H1 (cell line): ENCODE data around the gene SLC6A18. TPM values are rescaled to one million over a fixed set of nuclear protein-coding genes. Genes with fewer than 3 reads are reported as not detected.

ENCODE experiments used
- CTCF ChIA-PET: fragments of 300-600 bp; sonication (Branson Sonifier 250); formaldehyde crosslinking; loops from one replicate; lab custom pipeline; 2021; ENCODE audit not compliant: partially characterized antibody; lab: Charles Lee
- POLR2A ChIA-PET: fragments of 300-600 bp; sonication (Branson Sonifier 250); formaldehyde crosslinking; loops from one replicate; lab custom pipeline; 2021; ENCODE audit warnings: inconsistent platforms; ENCODE audit not compliant: partially characterized antibody; lab: Charles Lee
- DNase-seq, 2 experiments: peaks; one replicate each; pipeline versions ENCODE4 v3.0.0 to v3.0.0-alpha.2; 2010 to 2022; ENCODE audit warnings: low spot score in 2 of 2, low read depth in 1 of 2, mixed read lengths in 1 of 2
- FAIRE-seq: peaks from 2 replicates; lab custom pipeline; 2011; peaks lifted over from hg19 to GRCh38; lab: Jason Lieb, UNC
- H2AFZ ChIP-seq: 2 replicates; pipeline ENCODE4 v1.8.1; 2012; ENCODE audit warnings: low read length, inconsistent platforms
- H2AK5ac ChIP-seq: 2 replicates; pipeline ENCODE4 v1.6.1; 2013; ENCODE audit warnings: low read depth, low read length
- H2BK120ac ChIP-seq: replicated peaks from 2 replicates; pipeline ENCODE3; 2013; ENCODE audit warnings: low read depth, low read length, inconsistent platforms
- H2BK12ac ChIP-seq: 2 replicates; pipeline ENCODE4 v1.6.1; 2013; ENCODE audit warnings: low read depth, low read length
- H2BK15ac ChIP-seq: 2 replicates; pipeline ENCODE4 v1.6.1; 2013; ENCODE audit warnings: low read length
- H2BK20ac ChIP-seq: 2 replicates; pipeline ENCODE4 v1.6.1; 2013; ENCODE audit warnings: low read length
- H2BK5ac ChIP-seq: 2 replicates; pipeline ENCODE4 v1.6.1; 2013; ENCODE audit warnings: low read depth, low read length
- H3K14ac ChIP-seq: 2 replicates; pipeline ENCODE4 v1.6.1; 2013; ENCODE audit warnings: inconsistent platforms; ENCODE audit not compliant: insufficient read length
- H3K18ac ChIP-seq: 2 replicates; pipeline ENCODE4 v1.6.1; 2013; ENCODE audit warnings: low read length; ENCODE audit errors: extremely low read depth
- H3K23ac ChIP-seq: 2 replicates; pipeline ENCODE4 v1.6.1; 2013; ENCODE audit warnings: inconsistent platforms; ENCODE audit not compliant: insufficient read length
- H3K23me2 ChIP-seq: 2 replicates; pipeline ENCODE4 v1.6.1; 2013; ENCODE audit warnings: low read depth, low read length
- H3K27ac ChIP-seq: 2 replicates; pipeline ENCODE4 v1.6.1; 2011; ENCODE audit warnings: low read depth, low read length, inconsistent platforms
- H3K27me3 ChIP-seq, 4 experiments: replicated peaks in 1 of 4; 1 replicate in 1 of 4; 2 replicates in 3 of 4; pipeline versions ENCODE4 v1.6.1 to v1.8.1; 2011 to 2013; ENCODE audit warnings: low read length in 3 of 4, mild to moderate bottlenecking in 3 of 4, inconsistent platforms in 2 of 4, mixed read lengths in 2 of 4, moderate library complexity in 1 of 4; ENCODE audit not compliant: control insufficient read depth in 3 of 4, insufficient read depth in 3 of 4; ENCODE audit errors: extremely low read depth in 1 of 4
- H3K36me3 ChIP-seq, 4 experiments: 2 replicates each; pipeline versions ENCODE4 v1.6.1 to v1.8.1; 2011 to 2013; ENCODE audit warnings: mild to moderate bottlenecking in 4 of 4, low read length in 3 of 4, moderate library complexity in 2 of 4, control low read depth in 1 of 4, inconsistent platforms in 1 of 4; ENCODE audit not compliant: insufficient read depth in 4 of 4, control insufficient read depth in 2 of 4
- H3K4ac ChIP-seq: replicated peaks from 2 replicates; pipeline ENCODE3; 2013; ENCODE audit warnings: low read length, low read depth, mixed read lengths, inconsistent platforms; ENCODE audit not compliant: insufficient read length
- H3K4me1 ChIP-seq, 4 experiments: replicated peaks in 1 of 4; 1 replicate in 1 of 4; 2 replicates in 3 of 4; pipeline versions ENCODE4 v1.6.1 to v1.8.1; 2011 to 2013; ENCODE audit warnings: low read length in 3 of 4, inconsistent platforms in 2 of 4, mixed read lengths in 1 of 4; ENCODE audit not compliant: insufficient read depth in 4 of 4, control insufficient read depth in 3 of 4
- H3K4me2 ChIP-seq, 2 experiments: 2 replicates each; pipeline versions ENCODE4 v1.6.1 to v1.8.1; 2011 to 2013; ENCODE audit warnings: low read depth in 2 of 2, low read length in 2 of 2, control low read depth in 1 of 2, inconsistent platforms in 1 of 2, mild to moderate bottlenecking in 1 of 2; ENCODE audit not compliant: insufficient read depth in 1 of 2
- H3K4me3 ChIP-seq, 4 experiments: fragments of 200-600, 300-600 bp in 1 of 4; sonication (generic), shearing (Covaris generic), sonication (Bioruptor Twin) in 1 of 4; 2 replicates each; pipeline versions ENCODE4 v1.5.1 to v1.8.1; 2011 to 2016; ENCODE audit warnings: low read length in 4 of 4, low read depth in 3 of 4, control low read depth in 2 of 4, inconsistent platforms in 2 of 4, mild to moderate bottlenecking in 2 of 4, mixed read lengths in 1 of 4, moderate library complexity in 1 of 4; ENCODE audit not compliant: insufficient read depth in 2 of 4; ENCODE audit errors: extremely low read depth in 1 of 4
- H3K56ac ChIP-seq: replicated peaks from 2 replicates; pipeline ENCODE3; 2013; ENCODE audit warnings: low read depth, mild to moderate bottlenecking, mixed read lengths, low read length, inconsistent platforms; ENCODE audit not compliant: insufficient read length
- H3K79me1 ChIP-seq: 2 replicates; pipeline ENCODE4 v1.6.1; 2013; ENCODE audit warnings: low read depth, low read length, control low read depth
- H3K79me2 ChIP-seq, 2 experiments: 2 replicates each; pipeline versions ENCODE4 v1.6.1 to v1.8.1; 2012 to 2013; ENCODE audit warnings: low read length in 2 of 2, mild to moderate bottlenecking in 2 of 2, inconsistent platforms in 1 of 2; ENCODE audit not compliant: insufficient read depth in 2 of 2, control insufficient read depth in 1 of 2
- H3K9ac ChIP-seq, 4 experiments: replicated peaks in 1 of 4; 1 replicate in 1 of 4; 2 replicates in 3 of 4; pipeline versions ENCODE4 v1.6.1 to v1.8.1; 2011 to 2013; ENCODE audit warnings: low read depth in 3 of 4, low read length in 3 of 4, control low read depth in 2 of 4, mild to moderate bottlenecking in 2 of 4, moderate library complexity in 2 of 4, inconsistent platforms in 1 of 4; ENCODE audit errors: extremely low read depth in 1 of 4
- H3K9me3 ChIP-seq, 2 experiments: 2 replicates each; pipeline versions ENCODE4 v1.6.1 to v1.8.1; 2012 to 2013; ENCODE audit warnings: mild to moderate bottlenecking in 2 of 2, moderate library complexity in 2 of 2, control low read depth in 1 of 2, inconsistent platforms in 1 of 2, low read depth in 1 of 2, low read length in 1 of 2, mixed read lengths in 1 of 2; ENCODE audit not compliant: insufficient read depth in 2 of 2
- H4K20me1 ChIP-seq, 2 experiments: replicated peaks in 1 of 2; 2 replicates each; pipeline versions ENCODE3 to v1.8.1; 2011 to 2013; ENCODE audit warnings: inconsistent platforms in 2 of 2, low read length in 2 of 2, mild to moderate bottlenecking in 1 of 2; ENCODE audit not compliant: insufficient read depth in 2 of 2, control insufficient read depth in 1 of 2
- H4K5ac ChIP-seq: 2 replicates; pipeline ENCODE4 v1.6.1; 2013; ENCODE audit warnings: low read length, low read depth, mixed read lengths, inconsistent platforms; ENCODE audit not compliant: insufficient read length
- H4K8ac ChIP-seq: 2 replicates; pipeline ENCODE4 v1.8.0; 2013; ENCODE audit warnings: mild to moderate bottlenecking, moderate library complexity, low read length, inconsistent platforms; ENCODE audit not compliant: insufficient read depth; ENCODE audit errors: extremely low read depth
- H4K91ac ChIP-seq: replicated peaks from 2 replicates; pipeline ENCODE3; 2013; ENCODE audit warnings: low read length, mixed read lengths, inconsistent platforms; ENCODE audit not compliant: insufficient read length
- ATF3 ChIP-seq: IDR thresholded peaks from 2 replicates; pipeline ENCODE4 v1.6.1; 2011; ENCODE audit warnings: low read depth, mild to moderate bottlenecking, low read length; ENCODE audit not compliant: insufficient read depth
- BRCA1 ChIP-seq: IDR thresholded peaks from 2 replicates; pipeline ENCODE4 v1.6.1; 2012; ENCODE audit warnings: low read depth, low read length, improper control_type of control experiment
- CBX8 ChIP-seq: fragments of 300-800, 300-1000 bp; sonication (generic); IDR thresholded peaks from 2 replicates; pipeline ENCODE4 v1.7.1; 2016; ENCODE audit warnings: low read depth, low read length, borderline replicate concordance
- CEBPB ChIP-seq: IDR thresholded peaks from 2 replicates; pipeline ENCODE4 v1.6.1; 2012; ENCODE audit warnings: low read depth, low read length
- CREB1 ChIP-seq: IDR thresholded peaks from 2 replicates; pipeline ENCODE4 v1.6.1; 2012; ENCODE audit warnings: inconsistent platforms
- CTCF ChIP-seq, 3 experiments: IDR thresholded peaks; 1 replicate in 2 of 3; 2 replicates in 1 of 3; pipeline versions ENCODE4 v1.5.1 to v1.6.1; 2011; ENCODE audit warnings: low read length in 3 of 3, mild to moderate bottlenecking in 3 of 3, inconsistent platforms in 2 of 3, low read depth in 1 of 3, moderate library complexity in 1 of 3; ENCODE audit not compliant: insufficient read depth in 1 of 3; ENCODE audit errors: control extremely low read depth in 1 of 3
- EGR1 ChIP-seq: IDR thresholded peaks from 2 replicates; pipeline ENCODE4 v1.6.1; 2011; ENCODE audit warnings: low read depth, low read length, borderline replicate concordance
- JUND ChIP-seq: IDR thresholded peaks from 2 replicates; pipeline ENCODE4 v1.6.1; 2011; ENCODE audit warnings: mild to moderate bottlenecking, improper control_type of control experiment, low read length
- RXRA ChIP-seq: IDR thresholded peaks from 2 replicates; pipeline ENCODE4 v1.6.1; 2011; ENCODE audit warnings: low read depth, mild to moderate bottlenecking, low read length, moderate library complexity; ENCODE audit not compliant: insufficient read depth
- SIRT6 ChIP-seq: IDR thresholded peaks from one replicate; pipeline ENCODE4 v1.7.1; 2012; ENCODE audit warnings: low read length, inconsistent platforms
- SUZ12 ChIP-seq: fragments of 200-600 bp; sonication (generic); IDR thresholded peaks from 2 replicates; pipeline ENCODE4 v1.6.1; 2012; ENCODE audit warnings: mild to moderate bottlenecking, inconsistent platforms, low read length, moderate library complexity, mixed read lengths
- TCF12 ChIP-seq: IDR thresholded peaks from 2 replicates; pipeline ENCODE4 v1.6.1; 2011; ENCODE audit warnings: low read depth, mild to moderate bottlenecking, low read length
- YY1 ChIP-seq: IDR thresholded peaks from 2 replicates; pipeline ENCODE4 v1.6.1; 2011; ENCODE audit warnings: low read depth, mild to moderate bottlenecking, low read length
- WGBS, 2 experiments: shearing (Covaris generic) in 1 of 2; methylation state at CpG; one replicate each; pipeline versions ENCODE4 v1.1.6 to v1.1.7; 2013 to 2015; ENCODE audit warnings: low lambda C conversion rate in 2 of 2, mixed read lengths in 2 of 2, inconsistent platforms in 1 of 2, low coverage in 1 of 2, missing lambda C conversion rate in 1 of 2; ENCODE audit not compliant: insufficient replicate concordance in 2 of 2, insufficient coverage in 1 of 2, insufficient read length in 1 of 2; ENCODE audit errors: extremely low coverage in 1 of 2, missing lambda C conversion rate in 1 of 2; 5-methylcytosine and 5-hydroxymethylcytosine counted together
- polyA plus RNA-seq, 7 experiments: library from polyadenylated mRNA; depleted of rRNA in 3 of 7; stranded (reverse) in 5 of 7; unstranded in 2 of 7; fragments of >200 nt in 5 of 7; fragments of 200-250 nt in 2 of 7; gene quantifications; 1 replicate in 5 of 7; 2 replicates in 1 of 7; 4 replicates in 1 of 7; pipeline versions ENCODE4 v1.2.1 to v1.2.3, GENCODE V29; 2011 to 2013; ENCODE audit warnings: missing spikeins in 2 of 7, mixed read lengths in 2 of 7
- total RNA-seq: library from RNA; stranded (reverse); fragmentation: NEBNext Ultra II Directional; extraction: Animal tissue kit (Norgen Biotek cat#: 25700); gene quantifications from 2 replicates; pipeline ENCODE4 v1.2.1, GENCODE V29; 2021

The SLC6A18 gene
- total and polyA plus RNA-seq, 2 of the 8 experiments (the other 6 are each of a cell fraction or from before 2014, with no cell fraction given): not detected

GRCh38 chr5:1244255-1244654, 19.1 kb downstream of the SLC6A18 start:
- CTCF ChIA-PET: interaction anchor here (2.3 kb wide), 1 partner anchor 76 kb away, joined by 8 read pairs; no protein-coding TSS in a partner anchor
- Histone ChIP-seq H2AFZ (no peak overlapping the region), H2BK15ac (no peak overlapping the region), H2BK5ac (no peak overlapping the region), H3K4me3 (no peak overlapping the region), H4K5ac (no peak overlapping the region), H2BK20ac (no peak overlapping the region), H3K23ac (no peak overlapping the region), H4K8ac (no peak overlapping the region), H2BK120ac (no peak overlapping the region), H3K18ac (no peak overlapping the region), H3K27me3 (no peaks in the 10 kb centered on the region; a peak in 1 of 7 replicates), H3K23me2 (peaks cover 2% of the 10 kb centered on the region; the same call in 1 of the 2 replicates), H3K14ac (no peak overlapping the region), H3K27ac (no peak overlapping the region), H2BK12ac (no peak overlapping the region), H3K79me1 (no peaks in the 10 kb centered on the region), H3K9me3 (no peaks in the 10 kb centered on the region), H3K79me2 (no peaks in the 10 kb centered on the region), H3K4ac (no peak overlapping the region), H4K20me1 (peaks cover 7 to 11% of the 10 kb centered on the region in 2 experiments), H3K4me1 (peaks cover 0 to 9% (median under 1%) of the 10 kb centered on the region in 4 experiments; a peak in 5 of 7 replicates), H3K36me3 (no peaks in the 10 kb centered on the region), H3K4me2 (no peak overlapping the region), H3K56ac (no peak overlapping the region), H3K9ac (no peak overlapping the region), H4K91ac (no peak overlapping the region), H2AK5ac (no peak overlapping the region)
- POLR2A ChIA-PET: no interaction called here
- DNase-seq (no peak), FAIRE-seq (no peak)
- WGBS, 2 experiments: 82% methylated on average over 17 of the region's 21 CpGs; no CpG with 5 or more reads in 1 of the 2 experiments
- TF ChIP-seq JUND (no peak), EGR1 (no peak), YY1 (no peak), RXRA (no peak), CTCF (IDR thresholded peaks at IDR 0.05; ENCODE audit: control extremely low read depth in 1 of 3, insufficient read depth in 1 of 3, low read depth in 1 of 3, low read length in 3 of 3) (no peak), CBX8 (no peak), SUZ12 (no peak), TCF12 (no peak), SIRT6 (no peak), CEBPB (no peak), BRCA1 (no peak), CREB1 (no peak), ATF3 (no peak)
